GM10248 (cell line): ENCODE results near the gene LRRC18.

ENCODE experiments used
- CTCF ChIA-PET: fragments of 300-600 bp; sonication (Branson Sonifier 250); formaldehyde crosslinking; extraction: SDS; loops from one replicate; lab custom pipeline; 2021; ENCODE audit warnings: antibody characterized with exemption; lab: Yijun Ruan, JAX
- POLR2A ChIA-PET: fragments of 350-650 bp; sonication (Branson Sonifier 250); formaldehyde crosslinking; extraction: SDS; loops from one replicate; lab custom pipeline; 2020; ENCODE audit warnings: antibody characterized with exemption; lab: Yijun Ruan, JAX
- DNase-seq: peaks from one replicate; pipeline ENCODE4 v3.0.0; 2012; ENCODE audit errors: extremely low spot score
- CTCF ChIP-seq: IDR thresholded peaks from 2 replicates; pipeline ENCODE4 v1.5.1; 2012; ENCODE audit warnings: mild to moderate bottlenecking, low read depth; ENCODE audit errors: extremely low read depth, missing control alignments, control extremely low read depth

Gene LRRC18

GRCh38 chr10:48947690-48948469, 8.2 kb upstream of the LRRC18 start:
- TF ChIP-seq CTCF: no peak
- no peak for DNase-seq
- ChIA-PET POLR2A (no interaction called here), CTCF (interaction anchor here (0.9 to 1.5 kb wide), 2 partner anchors 15 to 22 kb away, joined by 3 to 5 read pairs; no protein-coding TSS in a partner anchor)

- no peak for DNase-seq
- TF ChIP-seq CTCF: no peak
- ChIA-PET CTCF (interaction anchor here (1.5 kb wide), 1 partner anchor 23 kb away, joined by 5 read pairs; no protein-coding TSS in a partner anchor), POLR2A (no interaction called here)
Measured at GRCh38 chr10:48946891-48947500, 7.4 kb upstream of the LRRC18 start.

- ChIA-PET POLR2A (no interaction called here), CTCF (interaction anchor here (1.4 to 1.5 kb wide), 2 partner anchors 8 to 22 kb away, joined by 3 to 5 read pairs; no protein-coding TSS in a partner anchor)
- DNase-seq: no peak
- TF ChIP-seq CTCF: no peak
Measured at GRCh38 chr10:48946332-48946731, 6.7 kb upstream of the LRRC18 start.

GRCh38 chr10:48945441-48946130, 5.9 kb upstream of the LRRC18 start:
- ChIA-PET CTCF (interaction anchor here (1.4 to 1.5 kb wide), 2 partner anchors 9 to 21 kb away, joined by 3 to 5 read pairs; no protein-coding TSS in a partner anchor), POLR2A (no interaction called here)
- TF ChIP-seq CTCF: no peak
- DNase-seq: no peak

- DNase-seq: no peak
- no peak for TF ChIP-seq CTCF
- ChIA-PET POLR2A (no interaction called here), CTCF (no interaction called here)
Measured at GRCh38 chr10:48944171-48944570, 4.5 kb upstream of the LRRC18 start.

GRCh38 chr10:48943096-48943495, 3.5 kb upstream of the LRRC18 start:
- ChIA-PET POLR2A (no interaction called here), CTCF (no interaction called here)
- DNase-seq: no peak
- no peak for TF ChIP-seq CTCF
